Cardiac fibroblast (primary cell): ENCODE data around the gene SMAD6.

Experiments used
- DNase-seq, 2 donors: peaks; one replicate each; pipeline versions ENCODE4 v3.0.0 to v3.0.0-alpha.2; 2010; ENCODE audit warnings: low read depth in 2 of 2
- H3K4me3 ChIP-seq, 2 donors: replicated peaks in 1 of 2; 1 replicate in 1 of 2; 2 replicates in 1 of 2; pipeline ENCODE4 v1.5.1; 2011; ENCODE audit warnings: low read depth in 2 of 2, low read length in 2 of 2, mild to moderate bottlenecking in 2 of 2, moderate library complexity in 1 of 2
- CTCF ChIP-seq: IDR thresholded peaks from one replicate; pipeline ENCODE4 v1.5.1; 2011; ENCODE audit warnings: low read depth, mild to moderate bottlenecking, low read length, inconsistent platforms

SMAD6 gene

GRCh38 chr15:66789029-66790025 lies 87.3 kb downstream of the SMAD6 start:
- DNase-seq: peak; percentile 74 to 89
- H3K4me3 ChIP-seq: no peak overlapping the region
- peak; percentile 76 for TF ChIP-seq CTCF

GRCh38 chr15:66795851-66796250 lies 93.8 kb downstream of the SMAD6 start:
- no peak for DNase-seq
- no peak for TF ChIP-seq CTCF
- no peak overlapping the region for H3K4me3 ChIP-seq

GRCh38 chr15:66796343-66796742 lies 94.3 kb downstream of the SMAD6 start:
- H3K4me3 ChIP-seq: no peak overlapping the region
- DNase-seq: no peak
- no peak for TF ChIP-seq CTCF

GRCh38 chr15:66797921-66798320 lies 95.9 kb downstream of the SMAD6 start:
- H3K4me3 ChIP-seq: no peak overlapping the region
- TF ChIP-seq CTCF: no peak
- DNase-seq: no peak

GRCh38 chr15:66798426-66799061 lies 96.5 kb downstream of the SMAD6 start:
- DNase-seq: peak; percentile 34 to 78
- no peak for TF ChIP-seq CTCF
- H3K4me3 ChIP-seq: no peak overlapping the region

GRCh38 chr15:66799242-66799641 lies 97.2 kb downstream of the SMAD6 start:
- H3K4me3 ChIP-seq: no peak overlapping the region
- DNase-seq: no peak
- TF ChIP-seq CTCF: no peak
